Heart left ventricle (tissue), 13 donors: ENCODE measurements around the gene TSPOAP1.

Experiments
- POLR2A ChIP-seq, 2 donors: fragments of 450-650 bp; IDR thresholded peaks; one replicate each; pipeline ENCODE4 v1.6.1; 2017; ENCODE audit warnings: antibody characterized with exemption in 2 of 2, mild to moderate bottlenecking in 2 of 2, moderate library complexity in 2 of 2
- TF ChIP-seq, protein P1 (sequence below), 12 donors: fragments of 200-600 bp; sonication (generic) in 4 of 12; IDR thresholded peaks; one replicate each; pipeline versions ENCODE4 v1.5.0 to v1.8.0; 2018 to 2022; ENCODE audit warnings: antibody characterized with exemption in 12 of 12, mild to moderate bottlenecking in 5 of 12
- donor health status: ischemic (EF 13 %, LVEDD 7.1; RV severe dilation, severe dysfunction).
- donor health status: DM: no; HTN: yes; CAD: no.
- donor health status: DM: no; HTN: no; CAD: no.
- donor health status: ischemic (EF 25% LVEDD 6.9; RV normal size, moderate dysfunction).
- donor health status: ischemic (EF 25% LVEDD 5.7; RV mildly dilated, moderate dysfunction).
- donor health status: ischemic (EF 35%, LVEDD 5.7; RV mildly dilated, moderate dysfunction).
- donor health status: nonischemic (EF 11% LVEDD 7.7; RV severe dilation, severe dysfunction).
- donor health status: DM: yes; HTN: yes; CAD: no.
- donor health status: PGD.
- donor health status: ischemic (EF 29% LVEDD 5.4; RV normal size, mild dysfunction).
- donor health status: nonischemic (EF 23%, LVEDD 6.1; RV moderate dilation, normal function).

- TF ChIP-seq, protein P1, sequence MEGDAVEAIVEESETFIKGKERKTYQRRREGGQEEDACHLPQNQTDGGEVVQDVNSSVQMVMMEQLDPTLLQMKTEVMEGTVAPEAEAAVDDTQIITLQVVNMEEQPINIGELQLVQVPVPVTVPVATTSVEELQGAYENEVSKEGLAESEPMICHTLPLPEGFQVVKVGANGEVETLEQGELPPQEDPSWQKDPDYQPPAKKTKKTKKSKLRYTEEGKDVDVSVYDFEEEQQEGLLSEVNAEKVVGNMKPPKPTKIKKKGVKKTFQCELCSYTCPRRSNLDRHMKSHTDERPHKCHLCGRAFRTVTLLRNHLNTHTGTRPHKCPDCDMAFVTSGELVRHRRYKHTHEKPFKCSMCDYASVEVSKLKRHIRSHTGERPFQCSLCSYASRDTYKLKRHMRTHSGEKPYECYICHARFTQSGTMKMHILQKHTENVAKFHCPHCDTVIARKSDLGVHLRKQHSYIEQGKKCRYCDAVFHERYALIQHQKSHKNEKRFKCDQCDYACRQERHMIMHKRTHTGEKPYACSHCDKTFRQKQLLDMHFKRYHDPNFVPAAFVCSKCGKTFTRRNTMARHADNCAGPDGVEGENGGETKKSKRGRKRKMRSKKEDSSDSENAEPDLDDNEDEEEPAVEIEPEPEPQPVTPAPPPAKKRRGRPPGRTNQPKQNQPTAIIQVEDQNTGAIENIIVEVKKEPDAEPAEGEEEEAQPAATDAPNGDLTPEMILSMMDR (IDR thresholded peaks at IDR 0.05): no peak
- no peak for TF ChIP-seq POLR2A (IDR thresholded peaks at IDR 0.05)
Measured at GRCh38 chr17:58337210-58337599, 8.6 kb upstream of the TSPOAP1 start.
